8988T (cell line): ENCODE results near the gene PPEF2.
"Not testable (repeated sequence)": the region's sequence is repeated elsewhere in the genome, so short reads cannot be mapped to it uniquely, and the experiment has no call there.

ENCODE experiments used
- DNase-seq: peaks from one replicate; pipeline ENCODE4 v3.0.0; 2011

PPEF2 gene

DNA sequence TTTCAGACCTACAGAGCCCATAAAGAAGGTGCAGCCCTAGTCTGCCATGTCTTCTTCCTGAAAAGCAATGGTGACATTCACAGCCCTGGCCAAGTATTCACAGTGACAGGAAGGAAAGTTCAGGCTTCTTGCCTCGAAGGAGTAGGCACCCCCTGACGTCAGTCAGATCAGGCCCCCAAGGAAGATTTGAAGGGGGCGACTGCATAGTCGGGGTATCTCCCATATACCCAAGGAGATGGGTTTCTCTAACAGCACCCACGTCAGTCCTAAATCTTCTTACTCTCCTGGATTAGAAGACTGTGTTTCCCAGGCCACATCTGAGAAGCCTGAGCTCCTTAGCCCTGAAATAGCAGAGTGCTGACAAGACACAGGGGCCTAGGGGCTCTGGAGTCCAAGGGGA lies at the start of gene PPEF2:
TSS of gene PPEF2 (minus strand) at position 101 of the 400 bp plus-strand sequence. CDS start 6,127 bp downstream, outside the sequence.
- DNase-seq: no peak

- no peak for DNase-seq
These were observed 48.1 kb upstream of the PPEF2 start for GRCh38 chr4:75950213-75950815.

- no peak for DNase-seq
These were observed 46.7 kb upstream of the PPEF2 start for GRCh38 chr4:75948822-75949444.

GRCh38 chr4:75940692-75941253 lies 38.5 kb upstream of the PPEF2 start, which contains the start of gene NAAA:
Gene NAAA (minus strand): TSS chr4:75941013. CDS start chr4:75940949, 64 bp downstream.
- DNase-seq: peak; percentile 65

DNA sequence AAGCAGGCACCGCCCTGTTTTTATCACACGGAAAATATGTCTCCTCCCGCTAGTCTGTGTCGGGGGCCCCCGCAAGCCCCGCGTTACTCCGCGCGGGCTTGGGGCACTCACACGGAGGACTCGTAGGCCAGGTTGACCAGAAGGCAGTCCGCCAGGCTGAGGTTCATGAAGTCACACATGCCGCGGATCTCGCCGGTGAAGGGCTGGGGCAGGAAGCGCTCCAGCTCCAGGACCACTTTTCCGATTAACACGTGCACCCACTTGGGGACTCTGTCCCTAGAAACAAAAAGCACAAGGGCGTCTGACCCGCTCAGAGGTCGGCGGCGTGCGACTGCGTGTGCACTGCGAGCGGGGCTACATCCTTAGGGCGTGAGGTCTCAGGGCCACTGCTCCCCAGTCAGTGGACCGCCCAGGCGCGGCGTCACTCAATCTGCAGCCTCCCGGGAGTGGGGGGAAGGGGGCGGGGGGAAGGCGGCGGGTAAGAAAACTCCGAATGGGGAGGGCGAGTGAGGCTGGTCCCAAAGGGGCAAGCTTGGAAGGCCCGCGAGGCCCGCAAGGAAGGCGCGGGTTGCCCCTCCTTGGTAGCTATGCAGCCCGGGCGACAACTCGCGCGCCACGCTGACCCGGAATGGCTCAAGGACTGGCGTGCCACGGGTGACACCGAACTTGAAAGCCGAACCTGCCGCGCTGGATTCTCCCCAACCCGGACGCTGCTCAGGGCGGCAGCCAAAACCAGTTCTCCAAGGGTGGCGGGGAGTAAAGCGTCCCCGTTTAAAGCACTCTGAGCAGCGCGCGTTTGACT lies 37.8 kb upstream of the PPEF2 start:
- peak; percentile 63 for DNase-seq

DNA sequence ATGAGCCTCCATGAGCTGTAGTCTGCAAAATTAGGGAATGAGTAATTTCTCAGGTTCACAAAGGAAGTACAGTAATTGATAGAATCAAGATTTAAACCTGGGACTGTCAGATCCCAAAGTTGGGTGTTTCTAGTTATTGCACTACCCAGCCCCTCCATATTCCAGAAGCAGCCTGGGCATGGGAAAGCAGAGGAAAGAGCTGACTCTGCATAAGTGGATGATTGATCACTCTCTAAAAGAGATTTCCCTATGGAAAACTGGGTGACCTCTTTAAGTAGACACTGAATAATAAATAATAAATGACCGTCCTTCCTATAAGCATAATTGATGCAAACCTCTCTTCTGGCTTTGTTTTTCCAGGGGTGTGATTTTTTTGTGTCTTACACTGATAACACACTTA lies 33.4 kb upstream of the PPEF2 start:
- no peak for DNase-seq

GRCh38 chr4:75930152-75930551 lies 27.9 kb upstream of the PPEF2 start:
- no peak for DNase-seq

- DNase-seq: not testable (repeated sequence)
These were observed 22.7 kb upstream of the PPEF2 start for GRCh38 chr4:75924916-75925315.

- DNase-seq: no peak
These were observed 22.1 kb upstream of the PPEF2 start for GRCh38 chr4:75924309-75924827.

GRCh38 chr4:75922588-75922987 lies 20.3 kb upstream of the PPEF2 start:
- no peak for DNase-seq

GRCh38 chr4:75921910-75922309 lies 19.7 kb upstream of the PPEF2 start:
- no peak for DNase-seq

GRCh38 chr4:75920327-75920726 lies 18.1 kb upstream of the PPEF2 start:
- DNase-seq: no peak

GRCh38 chr4:75919920-75920319 lies 17.7 kb upstream of the PPEF2 start:
- no peak for DNase-seq

- DNase-seq: no peak
These were observed 13.9 kb upstream of the PPEF2 start for GRCh38 chr4:75916091-75916661.

DNA sequence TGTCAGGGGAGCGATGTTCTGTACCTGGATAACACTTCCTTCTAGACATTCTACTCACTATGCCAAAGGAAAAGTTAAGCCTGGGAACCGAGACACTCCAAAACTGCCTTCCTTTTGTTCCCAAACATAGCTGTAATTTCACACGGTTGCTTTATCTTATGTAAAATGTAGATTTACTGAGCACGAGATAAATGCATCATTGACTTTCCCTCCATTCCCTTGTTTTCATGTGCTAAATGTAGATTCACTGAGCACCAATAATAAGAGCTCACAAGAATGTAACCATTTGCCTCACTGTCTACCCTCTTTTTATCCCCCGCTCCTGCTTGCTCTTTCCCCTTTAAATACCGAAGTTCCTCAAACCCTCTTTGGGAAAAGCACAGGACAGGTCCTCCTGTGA lies 10.7 kb upstream of the PPEF2 start:
- no peak for DNase-seq

GRCh38 chr4:75910831-75911230 lies 8.6 kb upstream of the PPEF2 start:
- not testable (repeated sequence) for DNase-seq

DNA sequence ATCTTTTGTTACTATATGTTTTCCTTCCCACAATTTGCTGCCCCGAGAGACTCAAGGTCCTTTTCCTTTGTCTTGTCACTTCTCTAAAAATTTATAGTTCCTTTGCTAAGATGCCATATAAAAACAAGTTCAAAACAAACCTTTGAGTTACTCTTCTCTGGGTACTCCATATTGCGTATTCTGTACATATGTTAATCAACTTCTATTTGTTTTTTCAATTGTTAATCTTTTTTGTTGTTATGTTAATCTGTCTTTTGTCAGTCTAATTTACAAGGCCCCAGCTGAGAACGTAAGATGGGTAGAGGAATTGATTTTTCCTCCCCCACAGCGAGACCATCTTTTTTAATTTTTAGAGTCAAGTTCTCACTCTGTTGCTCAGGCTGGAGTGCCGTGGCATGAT lies 7.2 kb upstream of the PPEF2 start:
- no peak for DNase-seq

DNA sequence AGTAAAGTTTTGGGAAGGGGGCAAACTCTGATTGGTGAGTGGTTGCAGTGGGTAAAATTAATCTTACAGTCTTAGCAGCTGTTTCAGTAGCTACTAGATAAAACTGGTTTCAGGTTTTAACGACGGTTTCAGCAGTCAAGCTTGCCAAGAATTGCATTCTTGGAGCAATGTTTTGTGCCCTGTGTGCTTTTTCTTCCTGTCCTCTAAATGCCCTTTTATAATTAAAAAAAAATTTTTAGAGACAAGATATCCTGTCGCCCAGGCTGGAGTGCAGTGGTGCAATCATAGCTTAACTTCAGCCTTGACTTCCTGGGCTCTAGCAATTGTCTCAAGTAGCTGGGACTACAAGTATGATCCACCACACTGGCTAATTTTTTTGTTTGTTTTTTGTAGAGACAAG lies 6.3 kb upstream of the PPEF2 start:
- DNase-seq: no peak

- no peak for DNase-seq
These were observed 5.7 kb upstream of the PPEF2 start for GRCh38 chr4:75907966-75908365.

- no peak for DNase-seq
These were observed 1.8 kb upstream of the PPEF2 start for GRCh38 chr4:75904076-75904475.

GRCh38 chr4:75898536-75898935 lies 3.7 kb downstream of the PPEF2 start:
- DNase-seq: no peak

- DNase-seq: no peak
These were observed 6.4 kb downstream of the PPEF2 start for GRCh38 chr4:75895744-75896314.

DNA sequence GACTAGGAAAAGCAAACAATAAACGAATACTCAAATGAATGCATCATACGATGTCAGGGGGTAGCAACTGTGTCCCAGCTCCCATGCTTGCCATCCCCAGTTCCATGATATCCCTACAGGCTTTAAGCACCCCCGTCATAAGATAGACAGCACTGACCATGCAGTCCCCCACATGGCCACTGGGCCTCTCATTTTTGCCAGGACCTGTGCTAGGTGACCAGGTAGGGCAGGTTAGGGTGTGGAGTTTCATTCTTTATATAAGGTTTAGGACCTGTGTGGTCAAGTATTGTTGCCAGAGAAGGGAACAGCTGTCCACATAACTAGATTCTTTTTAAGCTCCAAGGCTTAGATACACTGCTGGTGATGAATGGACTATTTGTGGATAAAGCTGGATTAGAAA lies 9.7 kb downstream of the PPEF2 start:
- DNase-seq: peak; percentile 14
